ENCODE data around the gene AGPAT1.

The AGPAT1 gene

DNA sequence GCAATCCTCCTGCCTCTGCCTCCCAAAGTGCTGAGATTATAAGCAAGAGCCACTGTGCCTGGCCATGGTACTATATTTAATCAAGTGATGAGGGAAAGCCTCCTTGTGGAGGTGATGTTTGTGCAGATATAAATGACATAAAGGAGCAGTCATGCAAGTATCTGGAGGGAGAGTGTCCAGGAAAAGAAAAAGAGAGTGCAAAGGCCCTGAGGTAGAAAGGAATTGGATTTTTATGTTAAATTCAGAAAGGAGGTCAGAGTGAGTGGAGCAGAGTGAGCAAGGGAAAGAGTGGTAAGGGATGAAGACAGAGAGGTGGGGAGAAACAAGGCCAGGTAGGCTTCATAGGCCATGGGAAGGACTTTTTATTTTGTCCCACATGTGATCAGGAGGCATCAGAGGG, 38.4 kb downstream of the AGPAT1 start:
- H3K4me1 Mint-ChIP-seq (ENCODE audit: low read depth): no peaks in the 10 kb centered on the region
- H3K4me3 Mint-ChIP-seq: no peak overlapping the region
- H3K36me3 Mint-ChIP-seq: no peaks in the 10 kb centered on the region
- no peak overlapping the region for H3K27ac Mint-ChIP-seq
- no peaks in the 10 kb centered on the region for H3K9me3 Mint-ChIP-seq (ENCODE audit: low read depth)
- H3K27me3 Mint-ChIP-seq: no peaks in the 10 kb centered on the region

DNA sequence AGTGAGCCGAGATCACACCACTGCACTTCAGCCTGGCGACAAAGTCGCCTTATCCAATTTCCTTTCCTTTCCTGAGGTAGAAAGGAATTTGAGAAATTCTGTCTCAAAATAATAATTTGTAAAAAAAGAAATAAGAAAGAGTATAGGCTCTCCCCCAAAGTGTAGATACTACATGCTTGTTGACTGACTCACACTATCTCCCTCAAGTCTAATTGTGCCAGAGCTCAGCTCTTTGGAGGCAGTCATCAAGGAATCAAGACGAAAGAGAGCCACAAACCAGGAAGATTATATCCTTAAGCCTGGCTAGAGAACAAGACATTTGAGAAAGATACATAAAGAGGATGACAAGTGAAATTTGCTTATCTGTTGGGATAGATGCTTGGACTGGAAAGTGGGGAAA, 42.1 kb downstream of the AGPAT1 start:
- Mint-ChIP-seq H3K36me3 (no peaks in the 10 kb centered on the region), H3K9me3 (ENCODE audit: low read depth) (no peaks in the 10 kb centered on the region), H3K4me3 (no peak overlapping the region), H3K4me1 (ENCODE audit: low read depth) (peaks cover 16% of the 10 kb centered on the region), H3K27ac (no peak overlapping the region), H3K27me3 (no peaks in the 10 kb centered on the region)

GRCh38 chr6:32132110-32132509, 43.8 kb downstream of the AGPAT1 start:
- peak overlapping the region; percentile 42 for H3K4me3 Mint-ChIP-seq
- H3K36me3 Mint-ChIP-seq: no peaks in the 10 kb centered on the region
- H3K9me3 Mint-ChIP-seq (ENCODE audit: low read depth): no peaks in the 10 kb centered on the region
- H3K27me3 Mint-ChIP-seq: no peaks in the 10 kb centered on the region
- no peak overlapping the region for H3K27ac Mint-ChIP-seq
- peaks cover 33% of the 10 kb centered on the region for H3K4me1 Mint-ChIP-seq (ENCODE audit: low read depth)

DNA sequence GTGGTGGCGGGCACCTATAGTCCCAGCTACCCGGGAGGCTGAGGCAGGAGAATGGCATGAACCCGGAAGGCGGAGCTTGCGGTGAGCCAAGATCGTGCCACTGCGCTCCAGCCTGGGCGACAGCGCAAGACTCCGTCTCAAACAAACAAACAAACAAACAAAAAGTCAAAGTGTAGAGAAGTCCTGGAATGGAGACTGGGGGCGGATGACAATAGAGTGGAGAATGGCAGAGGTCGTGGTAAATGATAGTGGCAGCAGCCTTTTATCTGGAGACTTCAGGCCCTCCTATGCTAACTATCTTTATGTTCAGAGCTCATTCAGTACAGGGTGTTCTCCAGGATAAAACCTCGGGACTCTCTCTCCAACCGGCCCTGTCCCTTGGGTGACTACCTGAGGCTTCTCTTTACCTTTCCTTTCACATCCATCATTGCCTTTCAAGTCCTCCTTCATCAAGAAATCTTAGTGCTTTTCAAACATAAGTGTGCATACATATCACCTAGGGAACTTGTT, 44.4 kb downstream of the AGPAT1 start:
- Mint-ChIP-seq H3K27ac (no peak overlapping the region), H3K27me3 (no peaks in the 10 kb centered on the region), H3K36me3 (peaks cover 2% of the 10 kb centered on the region), H3K4me3 (peak overlapping the region; percentile 18), H3K9me3 (ENCODE audit: low read depth) (no peaks in the 10 kb centered on the region), H3K4me1 (ENCODE audit: low read depth) (peaks cover 39% of the 10 kb centered on the region)

DNA sequence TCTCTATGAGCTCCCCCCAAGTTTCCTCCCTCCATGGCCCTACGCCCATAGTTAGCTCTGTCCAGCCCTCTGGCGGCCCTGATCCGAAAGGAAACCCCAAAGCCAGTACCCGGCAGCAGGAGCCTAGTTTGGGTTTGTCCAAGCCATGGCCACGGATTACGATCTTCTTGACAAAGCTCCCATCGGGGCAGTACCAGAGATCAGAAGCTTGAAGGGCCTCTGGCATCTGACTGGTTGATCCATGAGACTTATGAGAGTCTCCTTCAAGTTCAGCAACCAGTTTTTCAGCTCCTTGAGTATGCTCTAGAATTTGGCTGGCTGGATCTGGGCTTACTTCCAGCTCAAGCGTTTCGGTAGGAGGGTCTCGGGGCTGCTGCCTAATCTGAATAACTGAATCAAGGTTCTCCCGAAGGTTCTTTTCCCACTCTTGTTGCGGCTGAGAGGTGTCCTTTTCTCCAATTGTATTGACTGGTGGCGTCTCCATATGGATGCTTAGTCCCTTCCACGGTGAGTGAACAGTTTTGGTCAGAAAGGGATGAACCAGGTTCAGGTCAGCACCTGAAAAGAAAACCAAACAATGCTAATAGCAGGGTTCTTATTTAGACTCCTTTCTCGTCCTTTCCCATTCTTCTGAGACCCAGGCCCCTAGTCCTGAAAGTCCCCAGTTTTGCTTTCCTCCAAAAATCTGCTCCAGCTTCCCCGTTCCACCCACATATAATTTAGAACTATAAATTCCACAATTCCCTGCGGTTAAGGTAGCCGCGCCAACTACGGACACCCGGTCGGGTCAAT, 46.4 kb downstream of the AGPAT1 start:
- no peaks in the 10 kb centered on the region for H3K27me3 Mint-ChIP-seq
- H3K27ac Mint-ChIP-seq: peak overlapping the region; percentile 92
- peaks cover 48% of the 10 kb centered on the region for H3K4me1 Mint-ChIP-seq (ENCODE audit: low read depth)
- H3K36me3 Mint-ChIP-seq: peaks cover 5% of the 10 kb centered on the region
- no peaks in the 10 kb centered on the region for H3K9me3 Mint-ChIP-seq (ENCODE audit: low read depth)
- H3K4me3 Mint-ChIP-seq: peak overlapping the region; percentile 98

GRCh38 chr6:32128751-32129296, 47.1 kb downstream of the AGPAT1 start:
- H3K27ac Mint-ChIP-seq: peak overlapping the region; percentile 95
- no peaks in the 10 kb centered on the region for H3K9me3 Mint-ChIP-seq (ENCODE audit: low read depth)
- H3K4me1 Mint-ChIP-seq (ENCODE audit: low read depth): peaks cover 53% of the 10 kb centered on the region
- peaks cover 10% of the 10 kb centered on the region for H3K36me3 Mint-ChIP-seq
- no peaks in the 10 kb centered on the region for H3K27me3 Mint-ChIP-seq
- H3K4me3 Mint-ChIP-seq: peak overlapping the region; percentile 98

DNA sequence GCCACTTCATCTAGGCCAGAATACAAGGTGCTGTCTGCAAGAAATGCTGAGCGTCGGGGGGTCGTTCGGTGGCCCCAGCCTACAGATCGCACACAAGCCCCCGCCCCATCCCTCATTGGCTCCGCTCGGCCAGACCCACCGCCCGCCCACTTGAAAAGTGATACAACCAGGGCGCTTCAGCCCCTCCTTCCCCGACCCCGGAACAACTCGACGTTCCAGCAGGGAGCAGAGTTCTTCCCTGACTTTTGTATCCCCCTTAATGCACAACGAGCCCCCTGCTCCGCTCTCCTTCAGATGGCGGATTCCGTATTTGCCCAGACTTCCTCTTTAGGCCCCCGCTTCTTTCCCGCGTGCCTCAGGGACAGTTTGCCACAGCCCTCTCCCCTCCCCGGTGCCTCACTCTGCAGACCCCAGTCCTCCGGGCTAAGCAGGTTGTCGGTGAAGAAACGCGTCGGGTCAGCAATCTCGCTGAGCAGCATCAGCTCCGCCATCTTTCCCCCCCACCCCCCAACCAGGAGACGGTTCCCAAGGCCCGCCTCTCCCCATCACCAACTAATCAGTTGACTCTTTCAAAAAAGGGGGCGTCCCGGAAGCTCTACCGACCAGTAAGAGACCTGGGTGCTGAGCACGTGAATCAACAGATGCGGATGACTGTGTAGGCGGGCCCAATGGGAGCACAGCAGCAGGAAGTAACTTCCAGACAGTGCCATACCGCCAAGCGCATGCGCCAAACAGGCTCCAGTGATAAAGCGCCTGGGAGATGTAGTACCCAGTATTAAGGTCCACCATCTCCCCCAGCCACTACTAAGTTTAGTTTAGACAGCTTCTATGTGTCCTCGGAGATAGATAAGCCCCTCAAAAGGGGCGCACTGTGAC, 47.9 kb downstream of the AGPAT1 start, which contains the start of gene ATF6B:
TSS of gene ATF6B (minus strand) at position 530 of the 876 bp plus-strand sequence. CDS start at position 491, 39 bp downstream.
- Mint-ChIP-seq H3K36me3 (peaks cover 10% of the 10 kb centered on the region), H3K4me3 (peak within 1 kb of the TSS; percentile 98), H3K4me1 (ENCODE audit: low read depth) (peaks cover 55% of the 10 kb centered on the region), H3K27ac (peak within 1 kb of the TSS; percentile 95), H3K27me3 (no peaks in the 10 kb centered on the region), H3K9me3 (ENCODE audit: low read depth) (no peaks in the 10 kb centered on the region)

GRCh38 chr6:32127409-32127716, 48.5 kb downstream of the AGPAT1 start:
- peak overlapping the region; percentile 98 for H3K4me3 Mint-ChIP-seq
- no peaks in the 10 kb centered on the region for H3K27me3 Mint-ChIP-seq
- peaks cover 55% of the 10 kb centered on the region for H3K4me1 Mint-ChIP-seq (ENCODE audit: low read depth)
- no peaks in the 10 kb centered on the region for H3K9me3 Mint-ChIP-seq (ENCODE audit: low read depth)
- H3K36me3 Mint-ChIP-seq: peaks cover 10% of the 10 kb centered on the region
- H3K27ac Mint-ChIP-seq: peak overlapping the region; percentile 95

DNA sequence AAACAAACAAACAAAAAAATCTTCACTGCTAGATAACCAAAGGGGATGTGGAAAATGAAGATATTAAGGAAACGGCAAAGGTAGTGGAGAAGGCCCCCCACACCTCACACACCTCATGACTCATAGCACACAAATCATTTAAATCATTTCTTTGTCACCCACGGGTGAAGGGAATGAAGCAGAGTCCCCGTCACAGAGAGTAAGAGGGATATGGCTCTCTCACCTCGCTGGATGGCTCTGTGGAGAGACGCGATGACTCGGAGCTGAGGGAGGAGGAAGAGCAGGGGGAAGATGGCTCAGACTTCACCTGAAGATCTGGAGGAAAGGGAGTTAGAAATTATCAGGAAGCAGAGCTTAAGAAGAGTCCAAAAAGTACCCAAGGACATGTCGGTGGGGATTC, 49.0 kb downstream of the AGPAT1 start:
- Mint-ChIP-seq H3K27ac (peak overlapping the region; percentile 95), H3K4me3 (peak overlapping the region; percentile 98), H3K9me3 (ENCODE audit: low read depth) (no peaks in the 10 kb centered on the region), H3K36me3 (peaks cover 10% of the 10 kb centered on the region), H3K27me3 (no peaks in the 10 kb centered on the region), H3K4me1 (ENCODE audit: low read depth) (peaks cover 57% of the 10 kb centered on the region)

DNA sequence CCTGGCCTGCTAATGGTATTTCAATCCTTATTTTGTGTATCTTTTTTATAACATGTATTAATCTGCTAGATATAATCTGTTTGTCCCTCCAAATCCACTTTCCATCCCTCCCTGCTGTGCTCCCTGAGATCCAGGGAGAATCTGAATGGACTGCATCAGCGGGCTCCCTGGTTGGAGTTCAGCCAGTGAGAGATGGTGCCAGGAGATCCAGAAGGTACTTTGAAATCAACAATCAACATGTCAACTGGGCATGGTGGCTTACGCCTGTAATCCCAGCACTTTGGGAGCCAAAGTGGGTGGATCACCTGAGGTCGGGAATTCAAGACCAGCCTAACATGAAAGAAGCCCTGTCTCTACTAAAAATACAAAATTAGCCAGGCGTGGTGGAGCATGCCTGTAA, 52.2 kb downstream of the AGPAT1 start:
- peak overlapping the region; percentile 31 for H3K4me3 Mint-ChIP-seq
- H3K9me3 Mint-ChIP-seq (ENCODE audit: low read depth): no peaks in the 10 kb centered on the region
- H3K27ac Mint-ChIP-seq: no peak overlapping the region
- H3K27me3 Mint-ChIP-seq: no peaks in the 10 kb centered on the region
- H3K4me1 Mint-ChIP-seq (ENCODE audit: low read depth): peaks cover 44% of the 10 kb centered on the region
- H3K36me3 Mint-ChIP-seq: peaks cover 14% of the 10 kb centered on the region

- Mint-ChIP-seq H3K4me3 (no peak overlapping the region), H3K36me3 (peaks cover 10% of the 10 kb centered on the region), H3K27ac (no peak overlapping the region), H3K4me1 (ENCODE audit: low read depth) (peaks cover 14% of the 10 kb centered on the region), H3K9me3 (ENCODE audit: low read depth) (no peaks in the 10 kb centered on the region), H3K27me3 (no peaks in the 10 kb centered on the region)
These were observed 55.3 kb downstream of the AGPAT1 start for GRCh38 chr6:32120573-32121059.

GRCh38 chr6:32118782-32119628, 56.9 kb downstream of the AGPAT1 start:
- Mint-ChIP-seq H3K4me1 (ENCODE audit: low read depth) (peaks cover 10% of the 10 kb centered on the region), H3K27ac (peak overlapping the region; percentile 73), H3K9me3 (ENCODE audit: low read depth) (no peaks in the 10 kb centered on the region), H3K27me3 (no peaks in the 10 kb centered on the region), H3K36me3 (peaks cover 4% of the 10 kb centered on the region), H3K4me3 (no peak overlapping the region)
